RWPE2 (cell line): ENCODE results near the gene SOX9.

Experiments used
- ATAC-seq: fragments of 200-7000 bp; cut with Tn5 transposase; 3 replicates; pipeline ENCODE4 v1.9.1; 2021; ENCODE audit warnings: low read depth
- DNase-seq: peaks from one replicate; pipeline ENCODE4 v3.0.0-alpha.2; 2020; ENCODE audit warnings: low spot score
- H3K27ac ChIP-seq: fragments of 450-650 bp; 2 replicates; pipeline ENCODE4 v1.5.1; 2017; ENCODE audit warnings: mild to moderate bottlenecking; ENCODE audit not compliant: poor library complexity, severe bottlenecking
- H3K27me3 ChIP-seq: fragments of 250-450 bp; sonication (Bioruptor Pico); 2 replicates; pipeline ENCODE4 v1.5.1; 2021; ENCODE audit warnings: mild to moderate bottlenecking, moderate library complexity; ENCODE audit not compliant: insufficient read depth, poor library complexity, severe bottlenecking
- H3K36me3 ChIP-seq: fragments of 250-450 bp; sonication (Bioruptor Pico); 2 replicates; pipeline ENCODE4 v1.5.1; 2020; ENCODE audit warnings: low read depth, mild to moderate bottlenecking, moderate library complexity
- H3K4me1 ChIP-seq: fragments of 250-450 bp; sonication (Bioruptor Pico); 2 replicates; pipeline ENCODE4 v1.5.1; 2021; ENCODE audit warnings: mild to moderate bottlenecking, moderate library complexity; ENCODE audit not compliant: insufficient read depth, poor library complexity, severe bottlenecking
- H3K4me3 ChIP-seq: fragments of 250-450 bp; sonication (Bioruptor Pico); 2 replicates; pipeline ENCODE4 v1.5.1; 2021; ENCODE audit warnings: mild to moderate bottlenecking, moderate library complexity; ENCODE audit not compliant: severe bottlenecking
- H3K9me3 ChIP-seq: fragments of 250-450 bp; sonication (Bioruptor Pico); 2 replicates; pipeline ENCODE4 v1.5.1; 2021; ENCODE audit warnings: mild to moderate bottlenecking, moderate library complexity; ENCODE audit not compliant: severe bottlenecking
- CTCF ChIP-seq: fragments of 450-650 bp; IDR thresholded peaks from one replicate; pipeline ENCODE4 v1.5.1; 2017; ENCODE audit warnings: mild to moderate bottlenecking, moderate library complexity; ENCODE audit not compliant: poor library complexity, severe bottlenecking

The SOX9 gene

DNA sequence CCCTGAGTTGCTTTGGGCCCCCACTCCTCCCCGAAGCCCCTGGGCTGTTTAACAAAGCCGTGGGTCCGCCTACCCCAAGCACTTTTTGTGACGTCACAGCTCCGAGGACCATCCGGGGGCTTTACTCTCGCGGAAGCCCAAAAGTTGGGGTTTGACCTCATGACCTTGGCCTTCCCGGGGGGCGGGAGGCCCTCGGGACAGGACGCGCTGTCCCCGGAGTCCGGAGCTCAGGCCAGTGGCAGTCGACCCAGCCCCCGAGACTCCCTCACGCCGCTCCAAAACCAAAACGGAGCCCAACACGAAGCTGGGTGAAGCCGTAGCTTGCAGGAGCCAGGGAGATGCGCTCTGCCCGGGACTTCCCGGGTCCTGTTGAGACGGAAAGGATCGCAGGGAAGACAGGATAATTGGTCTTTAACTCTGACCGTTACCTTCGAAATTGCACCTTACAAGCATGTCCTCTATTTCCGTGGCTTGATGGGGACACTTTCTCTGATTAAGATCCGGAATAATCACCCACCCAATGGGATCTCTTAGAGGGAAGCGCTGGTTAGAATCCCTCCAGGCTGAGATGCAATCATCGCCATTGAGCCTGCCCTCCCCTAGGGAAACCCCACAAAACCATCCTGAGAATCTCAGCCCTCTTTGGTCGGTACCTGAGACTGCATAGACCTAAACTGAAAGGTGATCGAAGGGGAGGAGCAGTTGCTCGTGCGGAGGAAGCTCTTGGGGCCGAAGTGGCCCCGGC, 4.9 kb upstream of the SOX9 start:
- H3K27ac ChIP-seq = no peak overlapping the region
- no peak for ATAC-seq
- H3K4me3 ChIP-seq = no peak overlapping the region
- H3K9me3 ChIP-seq = no peaks in the 10 kb centered on the region
- H3K27me3 ChIP-seq = no peaks in the 10 kb centered on the region
- H3K4me1 ChIP-seq = peaks cover 10% of the 10 kb centered on the region
- DNase-seq = no peak
- no peaks in the 10 kb centered on the region for H3K36me3 ChIP-seq
- no peak for TF ChIP-seq CTCF

GRCh38 chr17:72116661-72117521, 3.9 kb upstream of the SOX9 start:
- ATAC-seq = no peak
- Histone ChIP-seq H3K36me3 (no peaks in the 10 kb centered on the region), H3K27ac (no peak overlapping the region), H3K4me3 (no peak overlapping the region), H3K27me3 (no peaks in the 10 kb centered on the region), H3K4me1 (peaks cover 10% of the 10 kb centered on the region), H3K9me3 (no peaks in the 10 kb centered on the region)
- no peak for TF ChIP-seq CTCF
- no peak for DNase-seq

DNA sequence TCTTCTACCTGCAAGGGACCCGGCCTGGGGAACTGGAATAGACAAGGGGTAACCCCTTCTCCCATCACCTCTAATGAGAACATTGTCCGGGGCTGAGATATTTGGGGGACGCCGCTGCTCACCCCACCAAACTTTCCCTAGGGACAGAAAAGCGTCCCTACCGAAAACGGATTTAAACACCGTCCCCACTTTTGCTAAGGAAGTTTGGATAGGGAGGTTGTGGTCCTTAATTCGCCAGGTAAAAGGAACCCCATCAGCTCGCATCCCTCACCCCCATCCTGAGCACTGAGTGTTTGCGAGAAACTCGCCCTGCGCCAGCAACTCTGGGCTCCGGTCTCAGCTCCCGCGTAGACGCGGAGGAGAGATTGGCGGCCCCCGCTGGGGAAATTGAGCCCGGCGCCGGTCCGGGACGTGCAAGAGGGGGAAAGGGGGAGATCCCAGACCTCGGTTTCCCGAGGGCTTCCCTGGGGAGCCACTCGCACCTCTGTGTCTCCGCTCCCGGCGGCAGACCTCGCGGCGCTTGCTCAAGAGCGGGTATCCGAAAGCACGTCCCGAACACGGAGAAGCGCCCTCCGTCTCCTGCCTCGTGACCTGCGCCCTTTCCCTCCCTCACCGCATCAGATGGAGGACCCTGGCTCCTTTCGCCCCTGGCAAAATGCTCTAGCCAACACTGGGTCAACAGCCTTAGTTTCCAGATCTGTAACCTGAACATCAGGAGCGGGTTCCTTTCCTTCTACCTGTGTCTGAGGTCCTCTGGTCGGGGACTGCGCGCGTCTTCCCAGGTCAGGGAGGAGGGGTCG, 3.1 kb upstream of the SOX9 start:
- no peak for TF ChIP-seq CTCF
- Histone ChIP-seq H3K4me3 (no peak overlapping the region), H3K27me3 (no peaks in the 10 kb centered on the region), H3K9me3 (no peaks in the 10 kb centered on the region), H3K27ac (no peak overlapping the region), H3K4me1 (peaks cover 10% of the 10 kb centered on the region), H3K36me3 (peaks cover 4% of the 10 kb centered on the region)
- ATAC-seq (no peak), DNase-seq (no peak)

GRCh38 chr17:72118335-72119076, 2.3 kb upstream of the SOX9 start:
- ATAC-seq (no peak), DNase-seq (no peak)
- no peak overlapping the region for H3K4me3 ChIP-seq
- no peaks in the 10 kb centered on the region for H3K27me3 ChIP-seq
- TF ChIP-seq CTCF = peak; percentile 95
- H3K4me1 ChIP-seq = peaks cover 10% of the 10 kb centered on the region
- H3K9me3 ChIP-seq = no peaks in the 10 kb centered on the region
- no peak overlapping the region for H3K27ac ChIP-seq
- H3K36me3 ChIP-seq = peaks cover 12% of the 10 kb centered on the region
